Cardiac muscle cell (in vitro differentiated cells and primary cell): Measurements from ENCODE around the gene ACO2. TPM values are rescaled to one million over a fixed set of nuclear protein-coding genes. Genes with fewer than 3 reads are reported as not detected.

ENCODE experiments used
- DNase-seq, 2 donors: peaks; one replicate each; pipeline versions ENCODE4 v3.0.0 to v3.0.0-alpha.2; 2010 to 2017; ENCODE audit warnings: low read depth in 1 of 2, low spot score in 1 of 2
- H3K27ac ChIP-seq: fragments of 200-600 bp; sonication (generic); 2 replicates; pipeline ENCODE4 v1.5.1; 2016
- H3K27me3 ChIP-seq: fragments of 200-600 bp; sonication (generic); 2 replicates; pipeline ENCODE4 v1.6.0; 2016; ENCODE audit warnings: control low read depth
- H3K36me3 ChIP-seq: fragments of 200-600 bp; sonication (generic); 2 replicates; pipeline ENCODE4 v1.5.1; 2016; ENCODE audit warnings: control low read depth
- H3K4me1 ChIP-seq: fragments of 200-600 bp; sonication (generic); 2 replicates; pipeline ENCODE4 v1.8.1; 2017; ENCODE audit warnings: low read depth, mild to moderate bottlenecking, mixed run types
- H3K4me3 ChIP-seq: fragments of 200-600 bp; sonication (generic); 2 replicates; pipeline ENCODE4 v1.5.1; 2016; ENCODE audit warnings: mild to moderate bottlenecking
- H3K9me3 ChIP-seq: fragments of 200-600 bp; sonication (generic); 2 replicates; pipeline ENCODE4 v1.5.1; 2017; ENCODE audit warnings: low read depth, mild to moderate bottlenecking, control low read depth
- CTCF ChIP-seq: IDR thresholded peaks from 2 replicates; pipeline ENCODE4 v1.5.1; 2012; ENCODE audit warnings: low read depth, mild to moderate bottlenecking, low read length
- polyA plus RNA-seq: library from polyadenylated mRNA; unstranded; fragments of >200 nt; fragmentation: Nextera tagmentation; extraction: Ambion mirVana; gene quantifications from 2 replicates; pipeline ENCODE4 v1.2.1, GENCODE V29; 2016
- total RNA-seq: library from RNA; depleted of rRNA; stranded (reverse); fragments of >200 nt; gene quantifications from 2 replicates; pipeline ENCODE4 v1.2.3, GENCODE V29; 2016

Gene ACO2
- total and polyA plus RNA-seq, 2 experiments from 2014 or later, result 183 to 328 TPM

GRCh38 chr22:41491374-41492100 lies 22.6 kb downstream of the ACO2 start:
- no peaks in the 10 kb centered on the region for H3K9me3 ChIP-seq
- peak in 1 of 2 donors; percentile 37 for DNase-seq
- H3K4me1 ChIP-seq, result peaks cover 15% of the 10 kb centered on the region
- H3K36me3 ChIP-seq, result no peaks in the 10 kb centered on the region
- no peak overlapping the region for H3K4me3 ChIP-seq
- no peak for TF ChIP-seq CTCF
- H3K27me3 ChIP-seq, result no peaks in the 10 kb centered on the region
- H3K27ac ChIP-seq, result peak overlapping the region; percentile 66

GRCh38 chr22:41498303-41498835 lies 29.5 kb downstream of the ACO2 start:
- Histone ChIP-seq H3K4me3 (no peak overlapping the region), H3K4me1 (no peaks in the 10 kb centered on the region), H3K27me3 (no peaks in the 10 kb centered on the region), H3K36me3 (peaks cover 22% of the 10 kb centered on the region), H3K9me3 (no peaks in the 10 kb centered on the region), H3K27ac (peak overlapping the region; percentile 34)
- TF ChIP-seq CTCF, result no peak
- peak in 1 of 2 donors; percentile 26 for DNase-seq

- H3K27me3 ChIP-seq, result no peaks in the 10 kb centered on the region
- no peak for TF ChIP-seq CTCF
- H3K9me3 ChIP-seq, result no peaks in the 10 kb centered on the region
- no peak overlapping the region for H3K4me3 ChIP-seq
- H3K4me1 ChIP-seq, result no peaks in the 10 kb centered on the region
- no peak overlapping the region for H3K27ac ChIP-seq
- DNase-seq, result no peak
- H3K36me3 ChIP-seq, result peaks cover 28% of the 10 kb centered on the region
Observed at GRCh38 chr22:41499624-41500280, 30.8 kb downstream of the ACO2 start.

- Histone ChIP-seq H3K27ac (no peak overlapping the region), H3K4me3 (no peak overlapping the region), H3K9me3 (no peaks in the 10 kb centered on the region), H3K4me1 (no peaks in the 10 kb centered on the region), H3K36me3 (peaks cover 28% of the 10 kb centered on the region), H3K27me3 (no peaks in the 10 kb centered on the region)
- DNase-seq, result no peak
- no peak for TF ChIP-seq CTCF
Observed at GRCh38 chr22:41500303-41500702, 31.4 kb downstream of the ACO2 start.

GRCh38 chr22:41501209-41501608 lies 32.3 kb downstream of the ACO2 start:
- no peak for DNase-seq
- no peak overlapping the region for H3K4me3 ChIP-seq
- no peaks in the 10 kb centered on the region for H3K27me3 ChIP-seq
- peaks cover 28% of the 10 kb centered on the region for H3K36me3 ChIP-seq
- peak; percentile 10 for TF ChIP-seq CTCF
- H3K27ac ChIP-seq, result no peak overlapping the region
- no peaks in the 10 kb centered on the region for H3K4me1 ChIP-seq
- H3K9me3 ChIP-seq, result no peaks in the 10 kb centered on the region
